K562 (cell line): ENCODE data around the gene NACC1. TPM values are rescaled to one million over a fixed set of nuclear protein-coding genes. Genes with fewer than 3 reads are reported as not detected.

Source experiments
- CBFA2T3 ChIP-seq: fragments of 450-650 bp; IDR thresholded peaks from 2 replicates; pipeline ENCODE4 v1.6.1; 2017
- CBFB ChIP-seq: sonication (generic); formaldehyde crosslinking; IDR thresholded peaks from 2 replicates; pipeline ENCODE4 v1.4.0; 2020; ENCODE audit warnings: mild to moderate bottlenecking, missing genetic modification reagents
- CREBBP ChIP-seq: IDR thresholded peaks from one replicate; pipeline ENCODE4 v1.6.1; 2012; ENCODE audit warnings: low read depth, mild to moderate bottlenecking, control low read depth, inconsistent platforms, low read length
- EGR1 ChIP-seq: fragments of 450-650 bp; conservative IDR thresholded peaks from 2 replicates; pipeline ENCODE4 v1.6.1; 2017; ENCODE audit warnings: mild to moderate bottlenecking
- KAT2B ChIP-seq: IDR thresholded peaks from one replicate; pipeline ENCODE4 v1.6.1; 2012; ENCODE audit warnings: low read depth, mild to moderate bottlenecking, control low read depth, inconsistent platforms, low read length, moderate library complexity
- MYBL2 ChIP-seq, 2 experiments: fragments of 450-650 bp in 1 of 2; sonication (generic) in 1 of 2; formaldehyde crosslinking in 1 of 2; IDR thresholded peaks; 2 replicates each; pipeline versions ENCODE4 v1.6.1 to v1.8.1; 2017 to 2022; ENCODE audit warnings: borderline replicate concordance in 1 of 2, inconsistent platforms in 1 of 2, low read depth in 1 of 2, mild to moderate bottlenecking in 1 of 2, missing genetic modification reagents in 1 of 2, moderate library complexity in 1 of 2
- SAFB ChIP-seq: fragments of 200-400 bp; formaldehyde crosslinking; IDR thresholded peaks from 2 replicates; pipeline ENCODE4 v1.6.1; 2017; ENCODE audit warnings: low read depth, low read length, borderline replicate concordance
- SNRNP70 ChIP-seq: fragments of 200-400 bp; formaldehyde crosslinking; optimal IDR thresholded peaks from 2 replicates; pipeline ENCODE3; 2017; ENCODE audit warnings: low read depth, low read length
- SP1 ChIP-seq: sonication (generic); formaldehyde crosslinking; IDR thresholded peaks from 2 replicates; pipeline ENCODE4 v1.8.1; 2022; ENCODE audit warnings: mild to moderate bottlenecking, missing genetic modification reagents
- ZNF232 ChIP-seq: sonication (generic); formaldehyde crosslinking; IDR thresholded peaks from 2 replicates; pipeline ENCODE4 v1.8.0; 2022; ENCODE audit warnings: mild to moderate bottlenecking, missing genetic modification reagents
- ZNF3 ChIP-seq: fragments of 250-450 bp; sonication (Bioruptor Pico); IDR thresholded peaks from 2 replicates; pipeline ENCODE4 v1.5.0; 2021; ENCODE audit warnings: mild to moderate bottlenecking, moderate library complexity
- ZNF57 ChIP-seq: fragments of 450-650 bp; formaldehyde crosslinking; IDR thresholded peaks from 2 replicates; pipeline ENCODE4 v1.4.0; 2020; ENCODE audit warnings: mild to moderate bottlenecking, moderate library complexity
- polyA plus RNA-seq, 8 experiments: library from polyadenylated mRNA; depleted of rRNA in 4 of 8; stranded (reverse) in 5 of 8; unstranded in 3 of 8; fragments of >200 nt; fragmentation: Nextera tagmentation in 2 of 8; fragmentation: Illumina TruSeq in 1 of 8; extraction: Ambion mirVana in 2 of 8; extraction: Trizol in 1 of 8; gene quantifications; 2 replicates each; pipeline versions ENCODE4 v1.2.1 to v1.2.3, GENCODE V29; 2011 to 2014; ENCODE audit warnings: inconsistent platforms in 1 of 8, missing spikeins in 1 of 8
- total RNA-seq, 7 experiments: library from RNA; depleted of rRNA in 6 of 7; stranded (reverse); fragments of >200 nt in 6 of 7; fragmentation: Illumina TruSeq in 2 of 7; extraction: Trizol in 2 of 7; gene quantifications; 2 replicates each; pipeline versions ENCODE4 v1.2.1 to v1.2.3, GENCODE V29; 2011 to 2021; ENCODE audit warnings: low replicate concordance in 1 of 7
- TF ChIP-seq, protein P1 (sequence below): fragments of 250-450 bp; sonication (Bioruptor Pico); IDR thresholded peaks from 2 replicates; pipeline ENCODE4 v1.5.0; 2022; ENCODE audit warnings: mild to moderate bottlenecking
- TF ChIP-seq, protein P2 (sequence below): fragments of 200-800 bp; sonication (Bioruptor generic); IDR thresholded peaks from 2 replicates; pipeline ENCODE4 v1.6.1; 2016; ENCODE audit warnings: missing genetic modification characterization, missing compliant biosample characterization
- TF ChIP-seq, protein P3 (sequence below): sonication (generic); formaldehyde crosslinking; IDR thresholded peaks from 2 replicates; pipeline ENCODE4 v1.8.0; 2022; ENCODE audit warnings: missing genetic modification reagents, mild to moderate bottlenecking, borderline replicate concordance
- TF ChIP-seq, protein P4 (sequence below): fragments of 250-450 bp; sonication (Bioruptor Pico); IDR thresholded peaks from 2 replicates; pipeline ENCODE4 v1.5.0; 2020; ENCODE audit warnings: mild to moderate bottlenecking

The NACC1 gene
- total and polyA plus RNA-seq, 9 of the 15 experiments (the other 6 are each of a cell fraction or from before 2014, with no cell fraction given), result 0.04 to 96.6 (median 25.8) TPM

DNA sequence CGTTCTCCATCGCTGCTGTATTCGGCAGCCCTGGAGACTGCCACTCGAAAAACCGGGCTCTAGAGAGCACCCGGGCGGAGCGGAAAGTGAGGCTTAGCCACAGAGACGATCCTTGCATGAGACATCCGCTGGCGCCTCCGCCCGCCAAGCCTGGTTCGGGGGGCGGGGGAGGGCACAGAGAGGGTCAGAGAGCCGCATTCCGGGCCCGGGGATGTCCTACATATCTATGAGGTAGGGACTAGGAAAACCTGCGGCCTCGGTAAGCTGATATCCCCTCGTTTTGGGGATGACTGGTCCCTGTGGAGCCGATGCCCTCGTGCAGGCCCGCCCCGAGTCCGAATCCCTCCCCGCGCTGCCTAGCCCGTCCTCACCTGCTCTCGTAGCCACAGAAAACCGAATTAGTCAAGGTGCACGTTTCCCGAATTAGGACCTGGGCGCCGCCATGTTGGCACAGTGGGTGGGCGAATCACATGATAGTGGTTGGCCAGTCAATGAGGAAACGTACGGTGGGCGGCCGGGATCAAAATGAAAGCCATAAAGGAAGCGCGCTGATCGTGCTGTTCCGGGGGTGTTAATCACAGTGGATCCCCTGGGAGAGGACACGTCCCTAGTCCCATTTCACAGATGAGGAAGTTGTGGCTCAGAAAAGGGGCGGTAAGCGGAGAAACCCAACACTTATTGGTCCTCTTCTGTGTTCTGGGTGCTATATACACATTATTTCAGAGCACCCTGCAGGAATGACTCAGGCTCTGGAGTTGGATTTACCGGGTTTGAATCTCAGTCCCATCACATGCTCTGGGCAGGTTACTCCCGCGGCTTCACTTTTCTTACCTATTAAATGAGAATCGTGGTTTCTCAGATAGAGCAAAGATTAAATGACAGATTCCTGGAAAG, 1.5 kb upstream of the NACC1 start, which contains the start of gene TRMT1 (continued):
- TF ChIP-seq, protein P1, sequence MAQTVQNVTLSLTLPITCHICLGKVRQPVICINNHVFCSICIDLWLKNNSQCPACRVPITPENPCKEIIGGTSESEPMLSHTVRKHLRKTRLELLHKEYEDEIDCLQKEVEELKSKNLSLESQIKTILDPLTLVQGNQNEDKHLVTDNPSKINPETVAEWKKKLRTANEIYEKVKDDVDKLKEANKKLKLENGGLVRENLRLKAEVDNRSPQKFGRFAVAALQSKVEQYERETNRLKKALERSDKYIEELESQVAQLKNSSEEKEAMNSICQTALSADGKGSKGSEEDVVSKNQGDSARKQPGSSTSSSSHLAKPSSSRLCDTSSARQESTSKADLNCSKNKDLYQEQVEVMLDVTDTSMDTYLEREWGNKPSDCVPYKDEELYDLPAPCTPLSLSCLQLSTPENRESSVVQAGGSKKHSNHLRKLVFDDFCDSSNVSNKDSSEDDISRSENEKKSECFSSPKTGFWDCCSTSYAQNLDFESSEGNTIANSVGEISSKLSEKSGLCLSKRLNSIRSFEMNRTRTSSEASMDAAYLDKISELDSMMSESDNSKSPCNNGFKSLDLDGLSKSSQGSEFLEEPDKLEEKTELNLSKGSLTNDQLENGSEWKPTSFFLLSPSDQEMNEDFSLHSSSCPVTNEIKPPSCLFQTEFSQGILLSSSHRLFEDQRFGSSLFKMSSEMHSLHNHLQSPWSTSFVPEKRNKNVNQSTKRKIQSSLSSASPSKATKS, result no peak
- TF ChIP-seq CBFA2T3 (no peak), CBFB (CRISPR knock-in tag) (no peak; the same call in 1 of the 2 replicates), ZNF3 (CRISPR knock-in tag) (no peak), ZNF57 (no peak), MYBL2 (IDR thresholded peaks at IDR 0.05; ENCODE audit: low read depth) (no peak), MYBL2 (CRISPR knock-in tag; IDR thresholded peaks at IDR 0.05; ENCODE audit: borderline replicate concordance) (no peak), SP1 (CRISPR knock-in tag) (peak; percentile 90), SNRNP70 (no peak), EGR1 (peak; percentile 94), ZNF232 (CRISPR knock-in tag) (no peak), KAT2B (no peak), CREBBP (no peak), SAFB (no peak)
- TF ChIP-seq, protein P2, sequence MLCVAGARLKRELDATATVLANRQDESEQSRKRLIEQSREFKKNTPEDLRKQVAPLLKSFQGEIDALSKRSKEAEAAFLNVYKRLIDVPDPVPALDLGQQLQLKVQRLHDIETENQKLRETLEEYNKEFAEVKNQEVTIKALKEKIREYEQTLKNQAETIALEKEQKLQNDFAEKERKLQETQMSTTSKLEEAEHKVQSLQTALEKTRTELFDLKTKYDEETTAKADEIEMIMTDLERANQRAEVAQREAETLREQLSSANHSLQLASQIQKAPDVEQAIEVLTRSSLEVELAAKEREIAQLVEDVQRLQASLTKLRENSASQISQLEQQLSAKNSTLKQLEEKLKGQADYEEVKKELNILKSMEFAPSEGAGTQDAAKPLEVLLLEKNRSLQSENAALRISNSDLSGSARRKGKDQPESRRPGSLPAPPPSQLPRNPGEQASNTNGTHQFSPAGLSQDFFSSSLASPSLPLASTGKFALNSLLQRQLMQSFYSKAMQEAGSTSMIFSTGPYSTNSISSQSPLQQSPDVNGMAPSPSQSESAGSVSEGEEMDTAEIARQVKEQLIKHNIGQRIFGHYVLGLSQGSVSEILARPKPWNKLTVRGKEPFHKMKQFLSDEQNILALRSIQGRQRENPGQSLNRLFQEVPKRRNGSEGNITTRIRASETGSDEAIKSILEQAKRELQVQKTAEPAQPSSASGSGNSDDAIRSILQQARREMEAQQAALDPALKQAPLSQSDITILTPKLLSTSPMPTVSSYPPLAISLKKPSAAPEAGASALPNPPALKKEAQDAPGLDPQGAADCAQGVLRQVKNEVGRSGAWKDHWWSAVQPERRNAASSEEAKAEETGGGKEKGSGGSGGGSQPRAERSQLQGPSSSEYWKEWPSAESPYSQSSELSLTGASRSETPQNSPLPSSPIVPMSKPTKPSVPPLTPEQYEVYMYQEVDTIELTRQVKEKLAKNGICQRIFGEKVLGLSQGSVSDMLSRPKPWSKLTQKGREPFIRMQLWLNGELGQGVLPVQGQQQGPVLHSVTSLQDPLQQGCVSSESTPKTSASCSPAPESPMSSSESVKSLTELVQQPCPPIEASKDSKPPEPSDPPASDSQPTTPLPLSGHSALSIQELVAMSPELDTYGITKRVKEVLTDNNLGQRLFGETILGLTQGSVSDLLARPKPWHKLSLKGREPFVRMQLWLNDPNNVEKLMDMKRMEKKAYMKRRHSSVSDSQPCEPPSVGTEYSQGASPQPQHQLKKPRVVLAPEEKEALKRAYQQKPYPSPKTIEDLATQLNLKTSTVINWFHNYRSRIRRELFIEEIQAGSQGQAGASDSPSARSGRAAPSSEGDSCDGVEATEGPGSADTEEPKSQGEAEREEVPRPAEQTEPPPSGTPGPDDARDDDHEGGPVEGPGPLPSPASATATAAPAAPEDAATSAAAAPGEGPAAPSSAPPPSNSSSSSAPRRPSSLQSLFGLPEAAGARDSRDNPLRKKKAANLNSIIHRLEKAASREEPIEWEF, result no peak
- TF ChIP-seq, protein P3, sequence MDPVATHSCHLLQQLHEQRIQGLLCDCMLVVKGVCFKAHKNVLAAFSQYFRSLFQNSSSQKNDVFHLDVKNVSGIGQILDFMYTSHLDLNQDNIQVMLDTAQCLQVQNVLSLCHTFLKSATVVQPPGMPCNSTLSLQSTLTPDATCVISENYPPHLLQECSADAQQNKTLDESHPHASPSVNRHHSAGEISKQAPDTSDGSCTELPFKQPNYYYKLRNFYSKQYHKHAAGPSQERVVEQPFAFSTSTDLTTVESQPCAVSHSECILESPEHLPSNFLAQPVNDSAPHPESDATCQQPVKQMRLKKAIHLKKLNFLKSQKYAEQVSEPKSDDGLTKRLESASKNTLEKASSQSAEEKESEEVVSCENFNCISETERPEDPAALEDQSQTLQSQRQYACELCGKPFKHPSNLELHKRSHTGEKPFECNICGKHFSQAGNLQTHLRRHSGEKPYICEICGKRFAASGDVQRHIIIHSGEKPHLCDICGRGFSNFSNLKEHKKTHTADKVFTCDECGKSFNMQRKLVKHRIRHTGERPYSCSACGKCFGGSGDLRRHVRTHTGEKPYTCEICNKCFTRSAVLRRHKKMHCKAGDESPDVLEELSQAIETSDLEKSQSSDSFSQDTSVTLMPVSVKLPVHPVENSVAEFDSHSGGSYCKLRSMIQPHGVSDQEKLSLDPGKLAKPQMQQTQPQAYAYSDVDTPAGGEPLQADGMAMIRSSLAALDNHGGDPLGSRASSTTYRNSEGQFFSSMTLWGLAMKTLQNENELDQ, result no peak
- TF ChIP-seq, protein P4, sequence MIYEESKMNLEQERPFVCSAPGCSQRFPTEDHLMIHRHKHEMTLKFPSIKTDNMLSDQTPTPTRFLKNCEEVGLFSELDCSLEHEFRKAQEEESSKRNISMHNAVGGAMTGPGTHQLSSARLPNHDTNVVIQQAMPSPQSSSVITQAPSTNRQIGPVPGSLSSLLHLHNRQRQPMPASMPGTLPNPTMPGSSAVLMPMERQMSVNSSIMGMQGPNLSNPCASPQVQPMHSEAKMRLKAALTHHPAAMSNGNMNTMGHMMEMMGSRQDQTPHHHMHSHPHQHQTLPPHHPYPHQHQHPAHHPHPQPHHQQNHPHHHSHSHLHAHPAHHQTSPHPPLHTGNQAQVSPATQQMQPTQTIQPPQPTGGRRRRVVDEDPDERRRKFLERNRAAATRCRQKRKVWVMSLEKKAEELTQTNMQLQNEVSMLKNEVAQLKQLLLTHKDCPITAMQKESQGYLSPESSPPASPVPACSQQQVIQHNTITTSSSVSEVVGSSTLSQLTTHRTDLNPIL, result no peak
